ENCODE measurements around the gene MYCN.

DNA sequence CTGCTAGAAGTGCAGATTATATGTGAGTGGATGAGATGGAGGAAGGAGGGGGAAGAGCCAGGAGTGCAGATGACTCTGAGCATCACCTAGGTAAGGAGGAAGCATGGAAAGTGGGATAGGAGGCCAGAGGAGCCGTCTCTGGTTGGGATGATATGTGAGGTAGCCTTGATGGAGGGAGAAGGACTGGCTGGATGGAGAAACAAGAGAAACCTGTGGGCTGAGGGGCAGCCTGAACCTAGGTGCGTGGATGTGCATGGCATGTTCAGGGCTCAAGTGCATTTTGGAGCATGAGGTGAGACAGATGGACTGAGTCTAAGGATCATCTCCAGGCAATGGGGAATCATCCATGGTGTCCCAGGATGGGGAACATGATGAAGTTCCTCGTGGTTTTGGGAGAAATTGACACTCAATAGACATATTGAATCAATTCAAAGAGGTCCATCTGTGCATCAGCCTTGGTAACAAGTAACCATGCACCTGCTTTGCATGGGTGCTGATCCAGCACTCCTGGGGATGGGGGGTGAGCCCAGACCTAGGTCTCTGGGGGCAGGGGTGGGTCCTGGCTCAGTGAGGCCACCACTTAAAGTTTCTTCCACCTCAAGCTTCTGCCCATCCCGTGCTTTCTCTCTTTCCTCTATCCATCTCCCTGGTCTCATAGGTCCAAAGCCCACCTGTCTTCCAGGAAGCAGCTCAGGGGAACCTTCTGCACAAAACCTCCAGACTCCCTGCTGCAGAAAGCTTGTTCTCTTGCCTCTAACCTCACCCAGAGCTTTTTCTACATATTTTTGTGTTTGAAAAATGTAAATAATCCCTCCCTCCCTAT, 19.2 kb downstream of the MYCN start:
- TF ChIP-seq, protein P1, sequence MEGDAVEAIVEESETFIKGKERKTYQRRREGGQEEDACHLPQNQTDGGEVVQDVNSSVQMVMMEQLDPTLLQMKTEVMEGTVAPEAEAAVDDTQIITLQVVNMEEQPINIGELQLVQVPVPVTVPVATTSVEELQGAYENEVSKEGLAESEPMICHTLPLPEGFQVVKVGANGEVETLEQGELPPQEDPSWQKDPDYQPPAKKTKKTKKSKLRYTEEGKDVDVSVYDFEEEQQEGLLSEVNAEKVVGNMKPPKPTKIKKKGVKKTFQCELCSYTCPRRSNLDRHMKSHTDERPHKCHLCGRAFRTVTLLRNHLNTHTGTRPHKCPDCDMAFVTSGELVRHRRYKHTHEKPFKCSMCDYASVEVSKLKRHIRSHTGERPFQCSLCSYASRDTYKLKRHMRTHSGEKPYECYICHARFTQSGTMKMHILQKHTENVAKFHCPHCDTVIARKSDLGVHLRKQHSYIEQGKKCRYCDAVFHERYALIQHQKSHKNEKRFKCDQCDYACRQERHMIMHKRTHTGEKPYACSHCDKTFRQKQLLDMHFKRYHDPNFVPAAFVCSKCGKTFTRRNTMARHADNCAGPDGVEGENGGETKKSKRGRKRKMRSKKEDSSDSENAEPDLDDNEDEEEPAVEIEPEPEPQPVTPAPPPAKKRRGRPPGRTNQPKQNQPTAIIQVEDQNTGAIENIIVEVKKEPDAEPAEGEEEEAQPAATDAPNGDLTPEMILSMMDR (IDR thresholded peaks at IDR 0.05; ENCODE audit: low read length) = no peak
- TF ChIP-seq EZH2 (optimal IDR thresholded peaks at IDR 0.05; ENCODE audit: low read depth, low read length) = no peak
- TF ChIP-seq EZH2phosphoT487 (IDR thresholded peaks at IDR 0.05; ENCODE audit: low read length) = no peak
